Measurements from ENCODE around the gene DOC2A.
A peak's percentile ranks its signal among the peaks of the same experiment; 100 is the strongest.

Gene DOC2A

DNA sequence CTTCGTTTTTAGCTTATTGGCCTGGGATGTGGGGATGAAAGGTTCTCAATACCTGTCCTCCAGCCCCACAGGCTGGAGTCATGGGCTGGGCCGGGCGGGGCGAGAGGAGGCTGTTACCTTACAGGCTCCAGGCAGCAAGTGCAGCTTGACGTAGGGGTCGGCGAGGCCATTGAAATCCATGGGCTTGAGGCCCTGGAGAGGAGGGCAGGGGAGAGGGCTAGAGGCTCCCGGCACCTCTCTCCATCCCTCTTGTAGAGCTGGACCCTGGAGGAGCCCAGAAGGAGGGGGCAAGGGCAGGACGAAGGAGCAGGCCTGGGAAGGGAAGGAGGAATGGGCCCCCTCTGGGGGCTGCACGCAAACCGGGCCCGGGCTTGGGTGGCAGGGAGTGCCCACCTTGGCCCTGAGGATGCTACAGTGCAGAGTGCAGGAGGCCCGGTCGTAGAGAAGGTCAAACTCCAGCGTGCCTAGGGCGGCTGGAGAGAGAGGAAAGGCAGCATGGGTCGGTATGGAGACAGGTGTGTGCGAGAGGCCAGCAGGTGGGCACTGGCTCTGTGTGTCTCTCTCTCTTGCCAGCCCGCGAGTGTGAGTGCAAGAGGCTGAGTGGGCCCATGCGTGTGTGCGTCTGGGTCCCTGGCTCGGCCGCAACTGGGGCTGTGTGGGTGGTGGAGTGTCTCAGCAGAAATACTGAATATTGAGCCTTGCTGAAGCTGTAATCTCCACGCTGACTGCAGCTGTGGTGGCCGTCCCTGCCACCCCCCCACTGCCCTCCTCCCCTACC is 1.6 kb downstream of the DOC2A start:
- no peaks in the 10 kb centered on the region for H3K9me3 ChIP-seq (replicated peaks in 1 of 2; ENCODE audit: control insufficient read depth in 2 of 2, insufficient read depth in 1 of 2, low read depth in 1 of 2, low read length in 2 of 2)
- no peak overlapping the region for H3K4me2 ChIP-seq (ENCODE audit: insufficient read depth, low read length, poor library complexity, severe bottlenecking)
- DNase-seq (ENCODE audit: low spot score): no peak
- peaks cover 0 to 17% (median 15%) of the 10 kb centered on the region in 3 experiments for H3K27me3 ChIP-seq (ENCODE audit: control insufficient read depth in 3 of 3, insufficient read depth in 3 of 3, low read depth in 1 of 3, low read length in 3 of 3)
- peaks cover 2% of the 10 kb centered on the region for H3K79me1 ChIP-seq (ENCODE audit: low read depth, low read length)
- H2BK15ac ChIP-seq (ENCODE audit: low read length): peak overlapping the region; percentile 99
- H2AFZ ChIP-seq (ENCODE audit: low read length): no peak overlapping the region
- H3K14ac ChIP-seq (ENCODE audit: low read length): peak overlapping the region; percentile 75
- H3K9ac ChIP-seq (ENCODE audit: low read depth, low read length, poor library complexity): peak overlapping the region; percentile 50
- H3K18ac ChIP-seq (ENCODE audit: low read length): peak overlapping the region; percentile 64
- H3K4me3 ChIP-seq (ENCODE audit: low read length in 2 of 2): no peak overlapping the region
- H3K23ac ChIP-seq (ENCODE audit: low read depth, low read length, poor library complexity): peak overlapping the region; percentile 43
- no peak overlapping the region for H2BK120ac ChIP-seq (ENCODE audit: low read depth, low read length)
- H3K4ac ChIP-seq (ENCODE audit: low read length): no peak overlapping the region
- H3K36me3 ChIP-seq (replicated peaks in 1 of 2; ENCODE audit: control insufficient read depth in 2 of 2, insufficient read depth in 2 of 2, low read length in 2 of 2): peaks cover 7 to 9% of the 10 kb centered on the region in 2 donors
- no peak overlapping the region for H2BK5ac ChIP-seq (ENCODE audit: low read length)
- peaks cover 12 to 14% of the 10 kb centered on the region in 2 donors for H3K4me1 ChIP-seq (ENCODE audit: control insufficient read depth in 2 of 2, insufficient read depth in 1 of 2, low read depth in 1 of 2, low read length in 2 of 2)
- peak overlapping the region; percentile 100 for H2AK5ac ChIP-seq (ENCODE audit: low read depth, low read length)
- H2BK12ac ChIP-seq (ENCODE audit: low read length): peak overlapping the region; percentile 94
- H3K27ac ChIP-seq (replicated peaks; ENCODE audit: low read length): no peak overlapping the region
- H4K8ac ChIP-seq (ENCODE audit: low read depth, low read length): no peak overlapping the region
- no peak overlapping the region for H4K91ac ChIP-seq (ENCODE audit: low read depth, low read length, poor library complexity)
- WGBS, 2 donors (ENCODE audit: extremely low coverage in 2 of 2, insufficient read length in 2 of 2, insufficient replicate concordance in 1 of 2): no CpG with 5 or more reads among the region's 26 CpGs

DNA sequence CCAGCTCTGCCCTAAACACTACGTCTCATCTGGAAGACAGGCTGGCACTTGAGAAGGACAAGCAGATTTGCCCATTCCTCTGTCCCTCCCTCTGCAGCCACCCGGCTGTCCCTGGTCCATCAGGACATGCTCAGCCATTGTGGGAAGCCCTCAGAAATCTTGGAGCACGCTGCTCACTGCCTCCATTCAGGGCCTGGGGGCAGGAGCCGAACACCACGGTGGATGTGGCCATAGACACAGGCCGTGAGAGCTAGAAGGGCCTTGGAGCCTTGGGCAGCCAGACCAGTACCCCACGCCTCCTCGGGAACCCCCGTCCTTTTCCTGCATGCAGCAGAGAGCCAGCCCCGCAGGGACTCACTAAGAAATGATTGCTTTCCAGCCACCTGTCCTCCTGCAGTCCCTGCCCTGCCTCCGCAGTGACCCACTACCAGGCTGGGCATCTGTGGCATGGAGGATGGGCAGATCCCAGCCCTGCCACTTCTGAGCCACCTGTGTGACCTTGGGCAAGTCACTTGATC is 3.4 kb downstream of the DOC2A start:
- H2BK120ac ChIP-seq (ENCODE audit: low read depth, low read length): no peak overlapping the region
- no CpG with 5 or more reads among the region's 11 CpGs for WGBS, 2 donors (ENCODE audit: extremely low coverage in 2 of 2, insufficient read length in 2 of 2, insufficient replicate concordance in 1 of 2)
- H3K27ac ChIP-seq (replicated peaks; ENCODE audit: low read length): no peak overlapping the region
- no peak overlapping the region for H2AFZ ChIP-seq (ENCODE audit: low read length)
- H2BK15ac ChIP-seq (ENCODE audit: low read length): peak overlapping the region; percentile 3
- no peak overlapping the region for H2BK12ac ChIP-seq (ENCODE audit: low read length)
- H3K4me2 ChIP-seq (ENCODE audit: insufficient read depth, low read length, poor library complexity, severe bottlenecking): no peak overlapping the region
- DNase-seq (ENCODE audit: low spot score): no peak
- H3K14ac ChIP-seq (ENCODE audit: low read length): no peak overlapping the region
- peaks cover 6% of the 10 kb centered on the region for H3K79me1 ChIP-seq (ENCODE audit: low read depth, low read length)
- H3K27me3 ChIP-seq (ENCODE audit: control insufficient read depth in 3 of 3, insufficient read depth in 3 of 3, low read depth in 1 of 3, low read length in 3 of 3): peaks cover 0 to 17% (median 15%) of the 10 kb centered on the region in 3 experiments
- no peaks in the 10 kb centered on the region for H3K9me3 ChIP-seq (replicated peaks in 1 of 2; ENCODE audit: control insufficient read depth in 2 of 2, insufficient read depth in 1 of 2, low read depth in 1 of 2, low read length in 2 of 2)
- peaks cover 12 to 19% of the 10 kb centered on the region in 2 donors for H3K36me3 ChIP-seq (replicated peaks in 1 of 2; ENCODE audit: control insufficient read depth in 2 of 2, insufficient read depth in 2 of 2, low read length in 2 of 2)
- H3K4me3 ChIP-seq (ENCODE audit: low read length in 2 of 2): peak overlapping the region in 1 of 2 donors; percentile 50
- H4K8ac ChIP-seq (ENCODE audit: low read depth, low read length): no peak overlapping the region
- H2AK5ac ChIP-seq (ENCODE audit: low read depth, low read length): no peak overlapping the region
- peaks cover 12 to 14% of the 10 kb centered on the region in 2 donors for H3K4me1 ChIP-seq (ENCODE audit: control insufficient read depth in 2 of 2, insufficient read depth in 1 of 2, low read depth in 1 of 2, low read length in 2 of 2)
- peak overlapping the region; percentile 79 for H4K91ac ChIP-seq (ENCODE audit: low read depth, low read length, poor library complexity)
- H3K9ac ChIP-seq (ENCODE audit: low read depth, low read length, poor library complexity): no peak overlapping the region
- peak overlapping the region; percentile 15 for H3K18ac ChIP-seq (ENCODE audit: low read length)
- H2BK5ac ChIP-seq (ENCODE audit: low read length): no peak overlapping the region
- peak overlapping the region; percentile 80 for H3K23ac ChIP-seq (ENCODE audit: low read depth, low read length, poor library complexity)
- no peak overlapping the region for H3K4ac ChIP-seq (ENCODE audit: low read length)

GRCh38 chr16:30006659-30007377 is 4.0 kb downstream of the DOC2A start:
- Histone ChIP-seq H2BK12ac (ENCODE audit: low read length) (no peak overlapping the region), H2BK15ac (ENCODE audit: low read length) (peak overlapping the region; percentile 3), H3K23ac (ENCODE audit: low read depth, low read length, poor library complexity) (peak overlapping the region; percentile 55), H3K9me3 (replicated peaks in 1 of 2; ENCODE audit: control insufficient read depth in 2 of 2, insufficient read depth in 1 of 2, low read depth in 1 of 2, low read length in 2 of 2) (no peaks in the 10 kb centered on the region), H3K27me3 (ENCODE audit: control insufficient read depth in 3 of 3, insufficient read depth in 3 of 3, low read depth in 1 of 3, low read length in 3 of 3) (peaks cover 0 to 13% (median 10%) of the 10 kb centered on the region in 3 experiments), H3K14ac (ENCODE audit: low read length) (peak overlapping the region; percentile 21), H2AK5ac (ENCODE audit: low read depth, low read length) (no peak overlapping the region), H3K36me3 (replicated peaks in 1 of 2; ENCODE audit: control insufficient read depth in 2 of 2, insufficient read depth in 2 of 2, low read length in 2 of 2) (peaks cover 14 to 25% of the 10 kb centered on the region in 2 donors), H3K4me3 (ENCODE audit: low read length in 2 of 2) (peak overlapping the region in 1 of 2 donors; percentile 50), H3K4me1 (ENCODE audit: control insufficient read depth in 2 of 2, insufficient read depth in 1 of 2, low read depth in 1 of 2, low read length in 2 of 2) (peaks cover 9 to 14% of the 10 kb centered on the region in 2 donors), H4K91ac (ENCODE audit: low read depth, low read length, poor library complexity) (no peak overlapping the region), H3K9ac (ENCODE audit: low read depth, low read length, poor library complexity) (peak overlapping the region; percentile 44), H3K4ac (ENCODE audit: low read length) (no peak overlapping the region), H3K79me1 (ENCODE audit: low read depth, low read length) (peaks cover 6% of the 10 kb centered on the region), H4K8ac (ENCODE audit: low read depth, low read length) (no peak overlapping the region), H3K18ac (ENCODE audit: low read length) (no peak overlapping the region), H2BK120ac (ENCODE audit: low read depth, low read length) (no peak overlapping the region), H3K4me2 (ENCODE audit: insufficient read depth, low read length, poor library complexity, severe bottlenecking) (no peak overlapping the region), H2AFZ (ENCODE audit: low read length) (no peak overlapping the region), H2BK5ac (ENCODE audit: low read length) (peak overlapping the region; percentile 66), H3K27ac (replicated peaks; ENCODE audit: low read length) (no peak overlapping the region)
- no peak for DNase-seq (ENCODE audit: low spot score)
- no CpG with 5 or more reads among the region's 34 CpGs for WGBS, 2 donors (ENCODE audit: extremely low coverage in 2 of 2, insufficient read length in 2 of 2, insufficient replicate concordance in 1 of 2)

- H3K27ac ChIP-seq (replicated peaks; ENCODE audit: low read length): no peak overlapping the region
- no peak for DNase-seq (ENCODE audit: low spot score)
- peaks cover 6% of the 10 kb centered on the region for H3K79me1 ChIP-seq (ENCODE audit: low read depth, low read length)
- no peak overlapping the region for H3K4me2 ChIP-seq (ENCODE audit: insufficient read depth, low read length, poor library complexity, severe bottlenecking)
- H3K36me3 ChIP-seq (replicated peaks in 1 of 2; ENCODE audit: control insufficient read depth in 2 of 2, insufficient read depth in 2 of 2, low read length in 2 of 2): peaks cover 16 to 32% of the 10 kb centered on the region in 2 donors
- H3K9ac ChIP-seq (ENCODE audit: low read depth, low read length, poor library complexity): no peak overlapping the region
- no CpG with 5 or more reads among the region's 18 CpGs for WGBS, 2 donors (ENCODE audit: extremely low coverage in 2 of 2, insufficient read length in 2 of 2, insufficient replicate concordance in 1 of 2)
- H3K4ac ChIP-seq (ENCODE audit: low read length): no peak overlapping the region
- H3K4me3 ChIP-seq (ENCODE audit: low read length in 2 of 2): no peak overlapping the region
- no peak overlapping the region for H4K91ac ChIP-seq (ENCODE audit: low read depth, low read length, poor library complexity)
- no peak overlapping the region for H2BK15ac ChIP-seq (ENCODE audit: low read length)
- H2BK120ac ChIP-seq (ENCODE audit: low read depth, low read length): no peak overlapping the region
- peaks cover 6 to 11% of the 10 kb centered on the region in 2 donors for H3K4me1 ChIP-seq (ENCODE audit: control insufficient read depth in 2 of 2, insufficient read depth in 1 of 2, low read depth in 1 of 2, low read length in 2 of 2)
- H3K9me3 ChIP-seq (replicated peaks in 1 of 2; ENCODE audit: control insufficient read depth in 2 of 2, insufficient read depth in 1 of 2, low read depth in 1 of 2, low read length in 2 of 2): no peaks in the 10 kb centered on the region
- peaks cover 0 to 9% (median 6%) of the 10 kb centered on the region in 3 experiments for H3K27me3 ChIP-seq (ENCODE audit: control insufficient read depth in 3 of 3, insufficient read depth in 3 of 3, low read depth in 1 of 3, low read length in 3 of 3)
- H2BK5ac ChIP-seq (ENCODE audit: low read length): no peak overlapping the region
- no peak overlapping the region for H2AFZ ChIP-seq (ENCODE audit: low read length)
- no peak overlapping the region for H4K8ac ChIP-seq (ENCODE audit: low read depth, low read length)
- H3K14ac ChIP-seq (ENCODE audit: low read length): no peak overlapping the region
- no peak overlapping the region for H3K18ac ChIP-seq (ENCODE audit: low read length)
- peak overlapping the region; percentile 18 for H2BK12ac ChIP-seq (ENCODE audit: low read length)
- H3K23ac ChIP-seq (ENCODE audit: low read depth, low read length, poor library complexity): peak overlapping the region; percentile 45
- peak overlapping the region; percentile 17 for H2AK5ac ChIP-seq (ENCODE audit: low read depth, low read length)
Observed at GRCh38 chr16:30006095-30006473, 4.7 kb downstream of the DOC2A start.
